H9 (cell line): Measurements from ENCODE around the gene METRN. TPM values are rescaled to one million over a fixed set of nuclear protein-coding genes. Genes with fewer than 3 reads are reported as not detected.

ENCODE experiments used
- DNase-seq: peaks from one replicate; pipeline ENCODE4 v3.0.0-alpha.2; 2017
- H2AFZ ChIP-seq: one replicate; pipeline ENCODE4 v1.6.1; 2013; ENCODE audit warnings: mild to moderate bottlenecking, low read length, control low read depth, moderate library complexity
- H2AK5ac ChIP-seq: 2 replicates; pipeline ENCODE4 v1.6.1; 2013; ENCODE audit warnings: low read length, control low read depth, mixed read lengths; ENCODE audit not compliant: insufficient read length
- H2BK120ac ChIP-seq: one replicate; pipeline ENCODE4 v1.6.1; 2013; ENCODE audit warnings: low read depth, mild to moderate bottlenecking, low read length, control low read depth, inconsistent platforms; ENCODE audit not compliant: poor library complexity, severe bottlenecking
- H2BK12ac ChIP-seq: 2 replicates; pipeline ENCODE4 v1.6.1; 2013; ENCODE audit warnings: low read length, control low read depth, mixed read lengths, low read depth; ENCODE audit not compliant: insufficient read length
- H2BK15ac ChIP-seq: 2 replicates; pipeline ENCODE4 v1.6.1; 2013; ENCODE audit warnings: low read depth, low read length, control low read depth
- H2BK20ac ChIP-seq: one replicate; pipeline ENCODE4 v1.6.1; 2013; ENCODE audit warnings: low read depth, mild to moderate bottlenecking, low read length, control low read depth, inconsistent platforms; ENCODE audit not compliant: poor library complexity, severe bottlenecking
- H2BK5ac ChIP-seq: 2 replicates; pipeline ENCODE4 v1.6.1; 2013; ENCODE audit warnings: low read length, control low read depth, mixed read lengths; ENCODE audit not compliant: insufficient read length
- H3K14ac ChIP-seq: 2 replicates; pipeline ENCODE4 v1.6.1; 2013; ENCODE audit warnings: low read length, control low read depth; ENCODE audit not compliant: insufficient read depth
- H3K18ac ChIP-seq: 2 replicates; pipeline ENCODE4 v1.6.1; 2013; ENCODE audit warnings: low read depth, mild to moderate bottlenecking, mixed read lengths, low read length, control low read depth; ENCODE audit not compliant: insufficient read length
- H3K23ac ChIP-seq: 2 replicates; pipeline ENCODE4 v1.6.1; 2013; ENCODE audit warnings: low read length, control low read depth, mixed read lengths, low read depth; ENCODE audit not compliant: insufficient read length
- H3K23me2 ChIP-seq: 2 replicates; pipeline ENCODE4 v1.6.1; 2013; ENCODE audit warnings: low read depth, mild to moderate bottlenecking, mixed read lengths, low read length, control low read depth; ENCODE audit not compliant: insufficient read length, poor library complexity, severe bottlenecking
- H3K27ac ChIP-seq: 2 replicates; pipeline ENCODE4 v1.5.1; 2013; ENCODE audit warnings: low read length, control low read depth, mixed read lengths, low read depth; ENCODE audit not compliant: insufficient read length
- H3K27me3 ChIP-seq: 2 replicates; pipeline ENCODE4 v1.6.1; 2013; ENCODE audit warnings: low read length, control low read depth, inconsistent platforms; ENCODE audit not compliant: insufficient read depth
- H3K4ac ChIP-seq: 2 replicates; pipeline ENCODE4 v1.6.1; 2013; ENCODE audit warnings: low read depth, mild to moderate bottlenecking, control low read depth, inconsistent platforms, low read length, moderate library complexity
- H3K4me1 ChIP-seq: 2 replicates; pipeline ENCODE4 v1.6.1; 2013; ENCODE audit warnings: low read length, control low read depth, inconsistent platforms; ENCODE audit not compliant: insufficient read depth
- H3K4me2 ChIP-seq: 2 replicates; pipeline ENCODE4 v1.6.1; 2013; ENCODE audit warnings: low read length, control low read depth, mixed read lengths; ENCODE audit not compliant: insufficient read length, insufficient read depth
- H3K56ac ChIP-seq: 2 replicates; pipeline ENCODE4 v1.6.1; 2013; ENCODE audit warnings: low read depth, mild to moderate bottlenecking, mixed read lengths, low read length, control low read depth; ENCODE audit not compliant: insufficient read length
- H3K79me1 ChIP-seq: 2 replicates; pipeline ENCODE4 v1.6.1; 2013; ENCODE audit warnings: low read depth, mild to moderate bottlenecking, moderate library complexity, low read length, control low read depth, inconsistent platforms; ENCODE audit not compliant: insufficient read depth, poor library complexity, severe bottlenecking
- H3K79me2 ChIP-seq: 2 replicates; pipeline ENCODE4 v1.6.1; 2013; ENCODE audit warnings: low read length, control low read depth, inconsistent platforms; ENCODE audit not compliant: insufficient read depth
- H3K9ac ChIP-seq: 2 replicates; pipeline ENCODE4 v1.6.1; 2013; ENCODE audit warnings: low read length, control low read depth, mixed read lengths; ENCODE audit not compliant: insufficient read length; ENCODE audit errors: extremely low read depth
- H3K9me3 ChIP-seq: one replicate; pipeline ENCODE4 v1.6.1; 2013; ENCODE audit warnings: low read depth, low read length, inconsistent platforms; ENCODE audit not compliant: control insufficient read depth
- H3T11ph ChIP-seq: one replicate; pipeline ENCODE4 v1.6.1; 2013; ENCODE audit warnings: mild to moderate bottlenecking, low read length, control low read depth, inconsistent platforms
- H4K20me1 ChIP-seq: one replicate; pipeline ENCODE4 v1.6.1; 2013; ENCODE audit not compliant: control insufficient read depth, insufficient read length, insufficient read depth
- H4K5ac ChIP-seq: 2 replicates; pipeline ENCODE4 v1.6.1; 2013; ENCODE audit warnings: low read depth, mild to moderate bottlenecking, mixed read lengths, low read length, control low read depth; ENCODE audit not compliant: insufficient read length
- H4K8ac ChIP-seq: replicated peaks from 2 replicates; pipeline ENCODE4 v1.6.1; 2013; ENCODE audit warnings: low read length, control low read depth, mixed read lengths, low read depth; ENCODE audit not compliant: insufficient read length
- H4K91ac ChIP-seq: 2 replicates; pipeline ENCODE4 v1.6.1; 2013; ENCODE audit warnings: low read depth, mild to moderate bottlenecking, moderate library complexity, mixed read lengths, low read length, control low read depth; ENCODE audit not compliant: insufficient read length
- H3K27ac Mint-ChIP-seq, 3 experiments: 2 replicates in 2 of 3; 3 replicates in 1 of 3; pipeline ENCODE4 v1.8.0; 2020 to 2021; ENCODE audit warnings: mixed read lengths in 3 of 3, mild to moderate bottlenecking in 1 of 3, moderate library complexity in 1 of 3
- H3K27me3 Mint-ChIP-seq: 2 replicates; pipeline ENCODE4 v1.8.0; 2021; ENCODE audit warnings: low read depth, mild to moderate bottlenecking, moderate library complexity, mixed read lengths
- H3K36me3 Mint-ChIP-seq, 3 experiments: 2 replicates in 2 of 3; 3 replicates in 1 of 3; pipeline ENCODE4 v1.8.0; 2020 to 2021; ENCODE audit warnings: low read depth in 3 of 3, mixed read lengths in 3 of 3; ENCODE audit not compliant: insufficient read depth in 1 of 3
- H3K4me1 Mint-ChIP-seq, 2 experiments: 2 replicates each; pipeline ENCODE4 v1.8.0; 2020; ENCODE audit warnings: mixed read lengths in 2 of 2
- H3K4me3 Mint-ChIP-seq, 2 experiments: 2 replicates in 1 of 2; 3 replicates in 1 of 2; pipeline ENCODE4 v1.8.0; 2020 to 2021; ENCODE audit warnings: mild to moderate bottlenecking in 2 of 2, mixed read lengths in 2 of 2, moderate library complexity in 1 of 2
- H3K9me3 Mint-ChIP-seq, 2 experiments: 2 replicates in 1 of 2; 3 replicates in 1 of 2; pipeline ENCODE4 v1.8.0; 2020; ENCODE audit warnings: mild to moderate bottlenecking in 2 of 2, mixed read lengths in 2 of 2, moderate library complexity in 1 of 2
- WGBS: extraction: QIAGEN DNeasy Blood & Tissue Kit; methylation state at CpG from one replicate; pipeline ENCODE4 v1.1.7; 2013; ENCODE audit warnings: missing lambda C conversion rate, low lambda C conversion rate, mixed read lengths; ENCODE audit not compliant: insufficient read length; ENCODE audit errors: extremely low coverage; 5-methylcytosine and 5-hydroxymethylcytosine counted together
- total RNA-seq: library from RNA; stranded (reverse); gene quantifications from 2 replicates; pipeline ENCODE4 v1.2.1, GENCODE V29; 2021
- TF ChIP-seq, protein P1 (sequence below): fragments of 200-600 bp; sonication (generic); conservative IDR thresholded peaks from 3 replicates; pipeline ENCODE4 v1.8.0; 2021; ENCODE audit warnings: antibody characterized with exemption, mild to moderate bottlenecking

The METRN gene
- total RNA-seq, 1 experiment from 2014 or later: 26.2 TPM

DNA sequence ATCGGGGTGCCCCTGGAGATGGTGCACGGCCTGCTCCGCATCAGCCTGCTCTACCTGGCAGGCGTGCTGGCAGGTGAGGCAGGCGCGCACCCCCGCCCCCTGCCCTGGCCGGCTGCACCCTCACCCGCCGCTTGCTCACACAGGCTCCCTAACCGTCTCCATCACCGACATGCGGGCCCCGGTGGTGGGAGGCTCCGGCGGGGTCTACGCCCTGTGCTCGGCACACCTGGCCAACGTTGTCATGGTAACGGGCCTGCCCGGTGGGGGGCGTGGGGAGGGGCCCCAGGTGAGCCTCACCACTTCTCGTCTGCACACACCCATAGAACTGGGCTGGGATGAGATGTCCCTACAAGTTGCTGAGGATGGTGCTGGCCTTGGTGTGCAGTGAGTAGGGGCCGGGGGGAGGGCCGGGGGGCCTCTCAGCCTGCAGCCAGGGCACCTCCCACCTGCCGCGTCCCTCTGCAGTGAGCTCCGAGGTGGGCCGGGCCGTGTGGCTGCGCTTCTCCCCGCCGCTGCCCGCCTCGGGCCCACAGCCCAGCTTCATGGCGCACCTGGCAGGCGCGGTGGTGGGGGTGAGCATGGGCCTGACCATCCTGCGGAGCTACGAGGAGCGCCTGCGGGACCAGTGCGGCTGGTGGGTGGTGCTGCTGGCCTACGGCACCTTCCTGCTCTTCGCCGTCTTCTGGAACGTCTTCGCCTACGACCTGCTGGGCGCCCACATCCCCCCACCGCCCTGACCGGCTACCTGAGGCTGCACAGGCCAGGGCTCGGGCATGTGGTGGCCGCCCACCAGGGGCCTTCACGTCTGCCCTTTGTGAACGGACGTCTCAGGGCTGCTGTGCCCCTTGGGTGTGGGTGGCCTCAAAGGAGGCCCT is 37.4 kb upstream of the METRN start:
- H3K18ac ChIP-seq: no peak overlapping the region
- H3K27ac ChIP-seq: no peak overlapping the region
- no peak overlapping the region for H4K8ac ChIP-seq
- WGBS: no CpG with 5 or more reads among the region's 57 CpGs
- no peak overlapping the region for H3K4ac ChIP-seq
- no peak overlapping the region for H2BK20ac ChIP-seq
- H4K20me1 ChIP-seq: no peaks in the 10 kb centered on the region
- peaks cover 15% of the 10 kb centered on the region for H3K23me2 ChIP-seq
- H4K5ac ChIP-seq: no peak overlapping the region
- peaks cover 2% of the 10 kb centered on the region; the same call in 1 of the 2 replicates for H3K79me2 ChIP-seq
- Mint-ChIP-seq H3K9me3 (no peaks in the 10 kb centered on the region), H3K27me3 (peaks cover 3% of the 10 kb centered on the region; the same call in 1 of the 2 replicates), H3K4me1 (peaks cover 17 to 34% of the 10 kb centered on the region in 2 experiments), H3K27ac (no peak overlapping the region), H3K4me3 (no peak overlapping the region), H3K36me3 (peaks cover 17 to 25% (median 22%) of the 10 kb centered on the region in 3 experiments; a peak in 6 of 7 replicates)
- no peak overlapping the region for H2BK5ac ChIP-seq
- no peak overlapping the region for H2AK5ac ChIP-seq
- H3K9ac ChIP-seq: no peak overlapping the region
- no peaks in the 10 kb centered on the region for H3K9me3 ChIP-seq
- no peaks in the 10 kb centered on the region for H3K27me3 ChIP-seq
- no peak overlapping the region for H2BK15ac ChIP-seq
- peak; percentile 67 for DNase-seq
- no peak overlapping the region for H2BK120ac ChIP-seq
- H3K14ac ChIP-seq: no peak overlapping the region
- no peak overlapping the region for H4K91ac ChIP-seq
- H3K56ac ChIP-seq: no peak overlapping the region
- H2BK12ac ChIP-seq: no peak overlapping the region
- H2AFZ ChIP-seq: no peak overlapping the region
- H3K23ac ChIP-seq: no peak overlapping the region
- TF ChIP-seq, protein P1, sequence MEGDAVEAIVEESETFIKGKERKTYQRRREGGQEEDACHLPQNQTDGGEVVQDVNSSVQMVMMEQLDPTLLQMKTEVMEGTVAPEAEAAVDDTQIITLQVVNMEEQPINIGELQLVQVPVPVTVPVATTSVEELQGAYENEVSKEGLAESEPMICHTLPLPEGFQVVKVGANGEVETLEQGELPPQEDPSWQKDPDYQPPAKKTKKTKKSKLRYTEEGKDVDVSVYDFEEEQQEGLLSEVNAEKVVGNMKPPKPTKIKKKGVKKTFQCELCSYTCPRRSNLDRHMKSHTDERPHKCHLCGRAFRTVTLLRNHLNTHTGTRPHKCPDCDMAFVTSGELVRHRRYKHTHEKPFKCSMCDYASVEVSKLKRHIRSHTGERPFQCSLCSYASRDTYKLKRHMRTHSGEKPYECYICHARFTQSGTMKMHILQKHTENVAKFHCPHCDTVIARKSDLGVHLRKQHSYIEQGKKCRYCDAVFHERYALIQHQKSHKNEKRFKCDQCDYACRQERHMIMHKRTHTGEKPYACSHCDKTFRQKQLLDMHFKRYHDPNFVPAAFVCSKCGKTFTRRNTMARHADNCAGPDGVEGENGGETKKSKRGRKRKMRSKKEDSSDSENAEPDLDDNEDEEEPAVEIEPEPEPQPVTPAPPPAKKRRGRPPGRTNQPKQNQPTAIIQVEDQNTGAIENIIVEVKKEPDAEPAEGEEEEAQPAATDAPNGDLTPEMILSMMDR: no peak
- no peaks in the 10 kb centered on the region for H3K4me1 ChIP-seq
- H3T11ph ChIP-seq: no peak overlapping the region
- H3K4me2 ChIP-seq: no peak overlapping the region
- H3K79me1 ChIP-seq: no peaks in the 10 kb centered on the region
